ENCODE data around the gene PTPRF.
A peak's percentile ranks its signal among the peaks of the same experiment; 100 is the strongest.
"Not testable (repeated sequence)": the region's sequence is repeated elsewhere in the genome, so short reads cannot be mapped to it uniquely, and the experiment has no call there.

The PTPRF gene

GRCh38 chr1:43530483-43531106, at the start of gene PTPRF:
PTPRF (plus strand) TSS chr1:43530883; CDS start chr1:43545076, 14,193 bp downstream.
- no peak for TF ChIP-seq ZNF274 (IDR thresholded peaks at IDR 0.05; ENCODE audit: low read depth, low read length)
- H3K4me3 ChIP-seq (ENCODE audit: low read length) = peak within 1 kb of the TSS; percentile 3; the same call in 1 of the 2 replicates

GRCh38 chr1:43481491-43481890, 49.2 kb upstream of the PTPRF start:
- no peak overlapping the region for H3K4me3 ChIP-seq (ENCODE audit: low read length)
- TF ChIP-seq ZNF274 (IDR thresholded peaks at IDR 0.05; ENCODE audit: low read depth, low read length) = no peak

GRCh38 chr1:43482215-43482614, 48.5 kb upstream of the PTPRF start:
- H3K4me3 ChIP-seq (ENCODE audit: low read length) = no peak overlapping the region
- TF ChIP-seq ZNF274 (IDR thresholded peaks at IDR 0.05; ENCODE audit: low read depth, low read length) = no peak

GRCh38 chr1:43484367-43484766, 46.3 kb upstream of the PTPRF start:
- no peak overlapping the region for H3K4me3 ChIP-seq (ENCODE audit: low read length)
- TF ChIP-seq ZNF274 (IDR thresholded peaks at IDR 0.05; ENCODE audit: low read depth, low read length) = no peak

- no peak for TF ChIP-seq ZNF274 (IDR thresholded peaks at IDR 0.05; ENCODE audit: low read depth, low read length)
- no peak overlapping the region for H3K4me3 ChIP-seq (ENCODE audit: low read length)
These were observed 42.5 kb upstream of the PTPRF start for GRCh38 chr1:43488165-43488564.

DNA sequence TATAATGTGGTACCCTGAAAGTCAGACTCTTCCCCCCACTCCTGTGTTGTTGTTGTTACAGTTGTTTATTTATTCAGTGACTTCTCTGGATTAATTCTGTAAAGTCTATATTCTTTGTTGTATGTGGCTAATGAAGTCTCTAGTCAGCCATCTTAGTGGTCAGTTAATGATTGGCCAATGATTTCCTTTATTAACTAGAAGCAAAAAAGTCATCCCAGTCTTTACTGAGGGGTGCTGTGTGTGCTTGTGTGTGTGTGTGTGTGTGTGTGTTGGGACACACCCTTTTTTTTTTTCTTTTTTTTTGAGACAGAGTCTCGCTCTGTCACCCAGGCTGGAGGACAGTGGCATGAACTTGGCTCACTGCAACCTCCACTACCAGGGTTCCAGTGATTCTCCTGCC, 39.6 kb upstream of the PTPRF start:
- H3K4me3 ChIP-seq (ENCODE audit: low read length) = no peak overlapping the region
- TF ChIP-seq ZNF274 (IDR thresholded peaks at IDR 0.05; ENCODE audit: low read depth, low read length) = no peak

DNA sequence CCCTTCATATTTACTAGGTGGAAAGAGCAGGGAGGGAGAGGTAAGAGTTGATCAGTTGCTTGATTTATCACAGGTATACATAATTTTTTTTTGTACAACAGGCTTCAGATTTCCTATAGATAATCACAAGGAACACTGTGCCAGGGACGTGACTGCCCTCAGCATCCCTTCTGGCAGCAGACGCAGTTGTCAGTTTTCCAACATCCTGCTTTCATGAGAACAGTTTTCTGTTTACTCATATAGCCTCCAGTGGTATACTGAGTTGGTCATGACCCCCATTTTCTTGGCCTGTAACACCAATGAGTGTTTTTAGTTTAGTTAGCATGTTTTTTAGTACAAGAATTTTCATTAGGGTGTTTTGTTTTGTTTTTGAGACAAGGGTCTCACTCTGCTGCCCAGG, 37.9 kb upstream of the PTPRF start:
- TF ChIP-seq ZNF274 (IDR thresholded peaks at IDR 0.05; ENCODE audit: low read depth, low read length) = no peak
- no peak overlapping the region for H3K4me3 ChIP-seq (ENCODE audit: low read length)

DNA sequence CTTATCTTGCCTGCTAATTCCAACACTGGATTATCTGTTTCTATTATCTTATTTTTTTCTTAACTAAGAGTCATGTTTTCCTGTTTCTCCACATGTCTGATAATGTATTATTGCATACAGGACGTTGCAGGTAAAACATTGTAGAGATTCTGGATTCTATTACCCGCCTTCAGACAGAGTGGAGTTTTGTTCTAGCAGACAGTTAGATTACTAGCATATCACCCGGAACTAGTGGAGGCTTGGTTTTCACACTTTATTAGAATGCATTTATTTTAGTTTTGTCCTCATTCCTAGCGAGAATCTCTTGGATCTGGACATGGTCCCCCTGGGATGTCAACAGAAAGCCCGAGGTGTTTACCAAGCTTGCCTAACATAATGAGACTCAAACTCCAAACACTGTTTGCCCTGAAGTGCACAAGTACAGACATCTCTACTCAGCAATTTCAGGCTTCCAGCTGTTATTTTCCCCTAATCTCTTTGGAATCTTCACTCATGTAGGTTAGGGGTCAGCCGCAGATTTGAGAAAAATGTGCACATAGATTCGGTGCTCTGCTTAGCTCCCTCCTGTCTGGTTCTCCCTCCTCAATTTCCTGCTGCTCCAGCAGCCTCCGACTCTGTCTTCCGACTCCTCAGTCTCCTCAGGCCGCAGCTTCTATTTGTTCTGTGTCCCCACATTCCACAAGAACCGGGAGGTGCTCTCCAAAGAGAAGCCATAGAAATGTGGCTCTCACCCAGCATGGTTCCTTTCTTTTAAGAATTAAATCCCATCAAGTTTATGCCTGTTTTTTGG, 36.8 kb upstream of the PTPRF start:
- no peak for TF ChIP-seq ZNF274 (IDR thresholded peaks at IDR 0.05; ENCODE audit: low read depth, low read length)
- no peak overlapping the region for H3K4me3 ChIP-seq (ENCODE audit: low read length)

DNA sequence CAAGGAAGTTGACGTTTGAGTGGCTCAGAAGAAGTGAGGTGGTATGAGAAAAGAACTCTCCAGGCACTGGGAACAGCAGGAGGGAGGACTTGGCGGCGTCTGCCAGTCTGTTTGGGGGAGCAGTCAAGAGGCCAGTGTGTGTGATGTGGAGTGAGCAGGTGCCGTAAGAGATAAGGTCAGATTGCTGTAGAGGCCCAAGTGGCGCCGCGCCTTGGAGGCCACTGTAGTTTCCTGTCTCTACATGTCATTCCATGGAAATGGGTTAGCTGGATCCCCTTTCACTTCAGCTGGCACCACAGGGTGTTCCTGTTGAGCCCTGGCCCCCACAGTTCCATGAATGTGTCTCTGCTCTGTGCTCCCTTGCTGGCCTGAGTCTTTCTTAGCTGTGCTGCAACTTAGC, 35.5 kb upstream of the PTPRF start:
- H3K4me3 ChIP-seq (ENCODE audit: low read length) = no peak overlapping the region
- no peak for TF ChIP-seq ZNF274 (IDR thresholded peaks at IDR 0.05; ENCODE audit: low read depth, low read length)

GRCh38 chr1:43499898-43500297, 30.8 kb upstream of the PTPRF start:
- TF ChIP-seq ZNF274 (IDR thresholded peaks at IDR 0.05; ENCODE audit: low read depth, low read length) = no peak
- no peak overlapping the region for H3K4me3 ChIP-seq (ENCODE audit: low read length)

GRCh38 chr1:43501806-43502205, 28.9 kb upstream of the PTPRF start:
- not testable (repeated sequence) for H3K4me3 ChIP-seq (ENCODE audit: low read length)

GRCh38 chr1:43503534-43503933, 27.1 kb upstream of the PTPRF start:
- no peak overlapping the region for H3K4me3 ChIP-seq (ENCODE audit: low read length)
- TF ChIP-seq ZNF274 (IDR thresholded peaks at IDR 0.05; ENCODE audit: low read depth, low read length) = no peak

DNA sequence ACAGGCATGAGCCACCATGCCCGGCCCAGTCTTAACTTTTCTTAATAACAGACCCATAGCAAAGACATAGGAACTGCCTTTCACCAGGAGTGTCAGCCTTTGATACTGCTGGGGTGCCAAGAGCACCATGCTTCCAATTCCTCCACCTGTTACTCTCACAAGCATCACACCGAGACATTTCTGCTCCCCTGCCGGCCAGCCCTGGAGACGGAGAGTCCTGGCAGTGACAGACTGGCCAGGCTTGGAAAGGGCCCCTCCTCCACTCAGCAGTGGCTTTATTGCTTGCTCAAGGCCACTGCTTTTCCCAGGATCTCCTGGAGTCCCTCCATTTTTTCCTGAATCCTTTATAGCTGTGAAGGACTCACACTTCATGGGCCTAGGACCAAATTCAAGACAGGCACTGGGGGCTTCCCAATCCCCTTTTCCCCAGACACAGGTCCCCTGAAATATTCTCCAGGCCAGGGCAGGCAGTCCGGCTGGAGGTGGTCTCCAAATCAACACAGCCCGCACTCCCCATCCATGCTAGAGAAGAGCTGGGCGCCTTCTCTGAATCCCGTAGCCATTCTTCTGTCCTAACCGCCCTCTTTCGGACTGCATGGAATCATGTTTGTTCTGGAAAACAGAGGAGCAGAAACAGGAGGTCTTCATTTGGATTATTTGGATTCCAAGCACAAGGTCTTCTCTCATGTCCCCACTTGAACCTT, 25.5 kb upstream of the PTPRF start:
- TF ChIP-seq ZNF274 (IDR thresholded peaks at IDR 0.05; ENCODE audit: low read depth, low read length) = no peak
- no peak overlapping the region for H3K4me3 ChIP-seq (ENCODE audit: low read length)

GRCh38 chr1:43506233-43506632, 24.4 kb upstream of the PTPRF start:
- no peak overlapping the region for H3K4me3 ChIP-seq (ENCODE audit: low read length)
- TF ChIP-seq ZNF274 (IDR thresholded peaks at IDR 0.05; ENCODE audit: low read depth, low read length) = no peak
